Right lobe of liver (tissue), 6 donors: ENCODE results near the gene ZNF646. TPM values are rescaled to one million over a fixed set of nuclear protein-coding genes. Genes with fewer than 3 reads are reported as not detected.

Experiments
- ATAC-seq, 4 donors: fragments of 200-7000 bp; cut with Tn5 transposase; one replicate each; pipeline ENCODE4 v1.9.1; 2020; ENCODE audit warnings: mild to moderate bottlenecking in 4 of 4, moderate library complexity in 4 of 4
- DNase-seq, 3 donors: peaks; one replicate each; pipeline ENCODE4 v3.0.0-alpha.2; 2020
- H3K27ac ChIP-seq, 3 donors: fragments of 200-600 bp; one replicate each; pipeline ENCODE4 v1.8.0; 2022
- H3K27me3 ChIP-seq, 2 donors: fragments of 200-600 bp; one replicate each; pipeline ENCODE4 v1.8.0; 2022
- H3K36me3 ChIP-seq, 4 donors: fragments of 200-600 bp; sonication (generic) in 1 of 4; one replicate each; pipeline versions ENCODE4 v1.5.1 to v1.8.0; 2017 to 2022; ENCODE audit warnings: control low read depth in 1 of 4
- H3K4me1 ChIP-seq, 4 donors: fragments of 200-600 bp; sonication (generic) in 1 of 4; one replicate each; pipeline versions ENCODE4 v1.5.1 to v1.8.0; 2017 to 2022; ENCODE audit warnings: control low read depth in 1 of 4
- H3K4me3 ChIP-seq, 3 donors: fragments of 200-600 bp; one replicate each; pipeline ENCODE4 v1.8.0; 2022
- H3K9me3 ChIP-seq, 4 donors: fragments of 200-600 bp; sonication (generic) in 1 of 4; one replicate each; pipeline versions ENCODE4 v1.5.1 to v1.8.0; 2017 to 2022; ENCODE audit warnings: control low read depth in 1 of 4
- POLR2A ChIP-seq: fragments of 450-650 bp; IDR thresholded peaks from one replicate; pipeline ENCODE4 v1.6.1; 2017; ENCODE audit warnings: antibody characterized with exemption, mild to moderate bottlenecking
- whole genome bisulfite sequencing: methylation state at CpG from one replicate; pipeline ENCODE4 v1.1.6; 2018; ENCODE audit warnings: low coverage, low lambda C conversion rate; ENCODE audit not compliant: insufficient coverage; ENCODE audit errors: missing lambda C conversion rate; 5-methylcytosine and 5-hydroxymethylcytosine counted together
- intact Hi-C, 2 donors: fragments of 100-400 bp; cut with DNase I; formaldehyde crosslinking; loops; one replicate each; pipeline versions ENCODE4 v1.11.2 to v1.14.1; 2022
- total RNA-seq, 6 experiments: library from RNA; depleted of rRNA in 2 of 6; stranded (reverse); fragments of >200 nt in 2 of 6; fragmentation: NEBNext Ultra II Directional in 3 of 6; extraction: Animal tissue kit (Norgen Biotek cat#: 25700) in 3 of 6; gene quantifications; one replicate each; pipeline versions ENCODE4 v1.1.0 to v1.2.4, GENCODE V29; 2016 to 2023
- TF ChIP-seq, protein P1 (sequence below), 4 donors: fragments of 200-600 bp in 3 of 4; fragments of 450-650 bp in 1 of 4; IDR thresholded peaks; one replicate each; pipeline versions ENCODE4 v1.5.1 to v1.8.0; 2016 to 2022; ENCODE audit warnings: antibody characterized with exemption in 4 of 4, mild to moderate bottlenecking in 2 of 4
- donor health status: DM: no; HTN: yes; CAD: no.
- donor health status: DM: no; HTN: no; CAD: no.
- donor health status: DM: no; HTN: no; CAD: no.
- donor health status: DM: no; HTN: yes; CAD: no.
- donor health status: DM: no; HTN: yes; CAD: no.

Gene ZNF646
- total RNA-seq, 6 experiments from 2014 or later: 4.2 to 5.0 (median 4.5) TPM

DNA sequence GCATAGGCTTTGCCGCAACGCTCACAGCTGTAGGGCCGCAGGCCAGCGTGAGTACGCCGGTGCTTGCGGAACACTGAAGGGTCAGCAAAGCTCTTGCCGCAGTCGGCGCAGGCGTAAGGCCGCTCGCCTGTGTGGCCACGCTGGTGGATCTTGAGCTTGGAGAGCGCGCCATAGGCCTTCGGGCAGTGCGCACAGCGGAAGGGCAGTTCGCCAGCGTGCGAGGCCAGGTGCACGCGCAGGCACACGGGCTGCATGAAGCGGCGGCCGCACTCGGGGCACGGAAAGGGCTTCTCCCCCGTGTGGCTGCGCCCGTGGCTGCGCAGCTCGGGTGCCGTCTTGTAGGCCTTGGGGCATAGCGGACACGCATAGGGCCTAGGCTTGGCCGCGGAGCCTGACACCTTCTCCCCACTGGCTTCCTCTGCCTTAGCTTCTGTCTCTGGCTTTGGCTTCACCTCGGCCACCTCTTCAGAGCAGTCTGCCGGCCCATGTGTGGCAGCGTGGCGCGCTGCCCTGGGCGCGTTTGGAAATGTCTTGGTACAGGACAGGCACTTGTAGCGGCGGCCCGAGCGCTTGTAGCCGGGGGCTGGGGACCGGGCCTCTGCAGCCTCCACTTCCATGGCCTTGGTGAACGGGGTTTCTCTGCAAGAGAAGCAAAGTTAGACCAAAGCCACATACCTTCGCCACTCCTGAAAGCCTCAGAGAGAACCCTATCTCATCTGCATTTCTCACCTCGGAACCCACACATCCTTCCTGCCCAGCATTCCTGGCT is 10.2 kb upstream of the ZNF646 start:
- H3K27me3 ChIP-seq: no peaks in the 10 kb centered on the region
- WGBS: 90% methylated on average over 15 of the region's 56 CpGs
- intact Hi-C loops: no loop called here
- ATAC-seq (peak; percentile 23 to 49 (median 42)), DNase-seq (no peak)
- H3K36me3 ChIP-seq: no peaks in the 10 kb centered on the region
- H3K4me3 ChIP-seq: no peak overlapping the region
- TF ChIP-seq, protein P1, sequence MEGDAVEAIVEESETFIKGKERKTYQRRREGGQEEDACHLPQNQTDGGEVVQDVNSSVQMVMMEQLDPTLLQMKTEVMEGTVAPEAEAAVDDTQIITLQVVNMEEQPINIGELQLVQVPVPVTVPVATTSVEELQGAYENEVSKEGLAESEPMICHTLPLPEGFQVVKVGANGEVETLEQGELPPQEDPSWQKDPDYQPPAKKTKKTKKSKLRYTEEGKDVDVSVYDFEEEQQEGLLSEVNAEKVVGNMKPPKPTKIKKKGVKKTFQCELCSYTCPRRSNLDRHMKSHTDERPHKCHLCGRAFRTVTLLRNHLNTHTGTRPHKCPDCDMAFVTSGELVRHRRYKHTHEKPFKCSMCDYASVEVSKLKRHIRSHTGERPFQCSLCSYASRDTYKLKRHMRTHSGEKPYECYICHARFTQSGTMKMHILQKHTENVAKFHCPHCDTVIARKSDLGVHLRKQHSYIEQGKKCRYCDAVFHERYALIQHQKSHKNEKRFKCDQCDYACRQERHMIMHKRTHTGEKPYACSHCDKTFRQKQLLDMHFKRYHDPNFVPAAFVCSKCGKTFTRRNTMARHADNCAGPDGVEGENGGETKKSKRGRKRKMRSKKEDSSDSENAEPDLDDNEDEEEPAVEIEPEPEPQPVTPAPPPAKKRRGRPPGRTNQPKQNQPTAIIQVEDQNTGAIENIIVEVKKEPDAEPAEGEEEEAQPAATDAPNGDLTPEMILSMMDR (IDR thresholded peaks at IDR 0.05): no peak
- no peak for TF ChIP-seq POLR2A
- no peaks in the 10 kb centered on the region for H3K9me3 ChIP-seq
- no peaks in the 10 kb centered on the region for H3K4me1 ChIP-seq
- no peak overlapping the region for H3K27ac ChIP-seq

DNA sequence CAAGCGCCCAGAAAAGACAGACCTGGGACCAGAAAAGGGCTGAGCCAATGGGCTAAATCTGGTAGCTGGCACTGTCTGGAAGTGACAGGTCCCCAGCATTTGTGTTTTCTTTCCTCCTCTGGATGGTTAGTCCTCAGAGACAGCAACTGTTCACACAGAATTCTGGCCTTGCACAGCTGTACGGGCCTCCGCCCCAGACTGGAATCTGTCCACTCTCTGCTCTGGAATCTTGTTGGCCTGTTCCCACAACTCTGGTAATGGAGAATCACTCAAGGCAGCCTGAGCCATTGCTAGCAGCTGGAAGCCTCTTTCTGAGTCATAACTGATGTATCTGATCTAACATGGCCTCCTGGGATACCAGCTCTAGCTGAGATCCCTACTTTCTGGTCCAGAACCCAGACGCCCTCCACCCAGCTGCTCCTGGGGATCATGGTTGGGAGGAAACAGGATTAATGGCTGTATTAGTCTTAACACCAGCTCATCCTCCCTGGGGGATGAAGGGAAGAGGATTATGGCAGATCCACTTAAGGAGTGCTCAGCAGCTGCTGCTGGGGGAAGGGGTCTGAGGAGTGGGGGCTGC is 9.2 kb upstream of the ZNF646 start:
- H3K9me3 ChIP-seq: no peaks in the 10 kb centered on the region
- no peak overlapping the region for H3K27ac ChIP-seq
- no peaks in the 10 kb centered on the region for H3K4me1 ChIP-seq
- DNase-seq (no peak), ATAC-seq (no peak)
- TF ChIP-seq POLR2A: no peak
- TF ChIP-seq, protein P1 (IDR thresholded peaks at IDR 0.05): no peak
- WGBS: 86% methylated on average over 3 of the region's 4 CpGs
- no peaks in the 10 kb centered on the region for H3K27me3 ChIP-seq
- intact Hi-C loops: no loop called here
- no peak overlapping the region for H3K4me3 ChIP-seq
- no peaks in the 10 kb centered on the region for H3K36me3 ChIP-seq

- no peak overlapping the region for H3K27ac ChIP-seq
- ATAC-seq: no peak
- no peak overlapping the region for H3K4me3 ChIP-seq
- H3K4me1 ChIP-seq: peaks cover 0 to 6% (median 0%) of the 10 kb centered on the region in 4 donors
- intact Hi-C loops: no loop called here
- no peak for DNase-seq
- H3K36me3 ChIP-seq: no peaks in the 10 kb centered on the region
- no peaks in the 10 kb centered on the region for H3K27me3 ChIP-seq
- WGBS: 93% methylated on average over 3 of the region's 3 CpGs
- H3K9me3 ChIP-seq: no peaks in the 10 kb centered on the region
- TF ChIP-seq, protein P1 (IDR thresholded peaks at IDR 0.05): no peak
- TF ChIP-seq POLR2A: no peak
These were observed 6.9 kb upstream of the ZNF646 start for GRCh38 chr16:31067342-31067741.

GRCh38 chr16:31071861-31072260 is 2.4 kb upstream of the ZNF646 start:
- Histone ChIP-seq H3K36me3 (peaks cover 0 to 2% (median 0%) of the 10 kb centered on the region in 4 donors), H3K4me1 (peaks cover 0 to 17% (median 0%) of the 10 kb centered on the region in 4 donors), H3K9me3 (no peaks in the 10 kb centered on the region), H3K27ac (no peak overlapping the region), H3K4me3 (no peak overlapping the region), H3K27me3 (no peaks in the 10 kb centered on the region)
- intact Hi-C loops: no loop called here
- DNase-seq (no peak), ATAC-seq (no peak)
- no peak for TF ChIP-seq POLR2A
- TF ChIP-seq, protein P1 (IDR thresholded peaks at IDR 0.05): no peak
- WGBS: 41% methylated on average over 4 of the region's 4 CpGs
